ENCODE results near the gene PTN. TPM values are rescaled to one million over a fixed set of nuclear protein-coding genes. Genes with fewer than 3 reads are reported as not detected.

PTN gene
- total RNA-seq = 6.8 and 8.2 TPM in 2 replicates

GRCh38 chr7:137343281-137343841, at the start of gene PTN:
TSS of gene PTN (minus strand) at chr7:137343733. CDS start at chr7:137254973, 88,760 bp downstream.

Measured in regular cardiac myocyte (primary cell).